Measurements from ENCODE around the gene PCDHGB4. TPM values are rescaled to one million over a fixed set of nuclear protein-coding genes. Genes with fewer than 3 reads are reported as not detected.

PCDHGB4 gene
- total RNA-seq, 2 experiments from 2014 or later: 6.9 to 9.3 TPM

GRCh38 chr5:141398608-141399007 lies 11.1 kb downstream of the PCDHGB4 start:
- H3K27ac ChIP-seq (ENCODE audit: low read depth, low read length, poor library complexity, severe bottlenecking): no peak overlapping the region
- H3K4me1 ChIP-seq (ENCODE audit: insufficient read depth, low read length, poor library complexity, severe bottlenecking): no peaks in the 10 kb centered on the region
- no peaks in the 10 kb centered on the region for H3K9me2 ChIP-seq (ENCODE audit: insufficient read depth, low read length)
- H3K9me3 ChIP-seq (ENCODE audit: low read length): no peaks in the 10 kb centered on the region
- H2AFZ ChIP-seq (ENCODE audit: low read length): no peak overlapping the region
- TF ChIP-seq CTCF (conservative IDR thresholded peaks at IDR 0.05; ENCODE audit: low read length) (no peak), EZH2phosphoT487 (IDR thresholded peaks at IDR 0.05; ENCODE audit: borderline replicate concordance, low read depth, low read length) (no peak)
- H3K4me2 ChIP-seq (ENCODE audit: low read length): no peak overlapping the region
- H3K36me3 ChIP-seq (ENCODE audit: insufficient read depth, low read length): no peaks in the 10 kb centered on the region
- intact Hi-C loops (cut with micrococcal nuclease; ENCODE audit: unreplicated experiment): no loop called here
- TSS peak; percentile 39 for BruUV-seq (replicated peaks)
- no peak overlapping the region for H3K4me3 ChIP-seq (ENCODE audit: low read depth, low read length, poor library complexity, severe bottlenecking)
- H3K79me2 ChIP-seq (ENCODE audit: insufficient read depth, low read depth, low read length): no peaks in the 10 kb centered on the region
- POLR2A ChIA-PET: interaction anchor here (2.3 kb wide), 1 partner anchor 159 kb away, joined by 6 read pairs; no protein-coding TSS in a partner anchor
- CTCF ChIA-PET (ENCODE audit: unreplicated experiment): interaction anchor here (1.2 kb wide), 1 partner anchor 165 kb away, joined by 4 read pairs; no protein-coding TSS in a partner anchor
- no peak for DNase-seq (ENCODE audit: low spot score)
- H4K20me1 ChIP-seq (ENCODE audit: insufficient read depth, low read length): no peaks in the 10 kb centered on the region

GRCh38 chr5:141399555-141400258 lies 12.2 kb downstream of the PCDHGB4 start:
- ChIA-PET POLR2A (no interaction called here), CTCF (ENCODE audit: unreplicated experiment) (interaction anchor here (0.5 kb wide), 1 partner anchor 98 kb away, joined by 3 read pairs; no protein-coding TSS in a partner anchor)
- DNase-seq (ENCODE audit: low spot score): no peak
- no TSS peak for BruUV-seq (replicated peaks)
- intact Hi-C loops (cut with micrococcal nuclease; ENCODE audit: unreplicated experiment): no loop called here
- Histone ChIP-seq H3K4me2 (ENCODE audit: low read length) (no peak overlapping the region), H3K4me1 (ENCODE audit: insufficient read depth, low read length, poor library complexity, severe bottlenecking) (no peaks in the 10 kb centered on the region), H3K36me3 (ENCODE audit: insufficient read depth, low read length) (no peaks in the 10 kb centered on the region), H4K20me1 (ENCODE audit: insufficient read depth, low read length) (no peaks in the 10 kb centered on the region), H3K4me3 (ENCODE audit: low read depth, low read length, poor library complexity, severe bottlenecking) (no peak overlapping the region), H3K9me2 (ENCODE audit: insufficient read depth, low read length) (no peaks in the 10 kb centered on the region), H3K27ac (ENCODE audit: low read depth, low read length, poor library complexity, severe bottlenecking) (no peak overlapping the region), H3K9me3 (ENCODE audit: low read length) (no peaks in the 10 kb centered on the region), H2AFZ (ENCODE audit: low read length) (no peak overlapping the region), H3K79me2 (ENCODE audit: insufficient read depth, low read depth, low read length) (no peaks in the 10 kb centered on the region)
- TF ChIP-seq EZH2phosphoT487 (IDR thresholded peaks at IDR 0.05; ENCODE audit: borderline replicate concordance, low read depth, low read length): no peak

GRCh38 chr5:141402553-141403243 lies 15.2 kb downstream of the PCDHGB4 start, which contains the start of gene PCDHGA9:
Gene PCDHGA9, plus strand, starts transcription at chr5:141402778. Its CDS starts 175 bp downstream, at chr5:141402953.
- Histone ChIP-seq H3K9me2 (ENCODE audit: insufficient read depth, low read length) (no peaks in the 10 kb centered on the region), H2AFZ (ENCODE audit: low read length) (no peak within 1 kb of the TSS), H3K36me3 (ENCODE audit: insufficient read depth, low read length) (no peaks in the 10 kb centered on the region), H3K4me2 (ENCODE audit: low read length) (no peak within 1 kb of the TSS), H4K20me1 (ENCODE audit: insufficient read depth, low read length) (no peaks in the 10 kb centered on the region), H3K27ac (ENCODE audit: low read depth, low read length, poor library complexity, severe bottlenecking) (no peak within 1 kb of the TSS), H3K4me1 (ENCODE audit: insufficient read depth, low read length, poor library complexity, severe bottlenecking) (no peaks in the 10 kb centered on the region), H3K9me3 (ENCODE audit: low read length) (no peaks in the 10 kb centered on the region), H3K79me2 (ENCODE audit: insufficient read depth, low read depth, low read length) (no peaks in the 10 kb centered on the region), H3K4me3 (ENCODE audit: low read depth, low read length, poor library complexity, severe bottlenecking) (no peak within 1 kb of the TSS)
- DNase-seq (ENCODE audit: low spot score): no peak
- POLR2A ChIA-PET: interaction anchor here (0.6 kb wide), 1 partner anchor 72 kb away, joined by 6 read pairs; no protein-coding TSS in a partner anchor
- CTCF ChIA-PET (ENCODE audit: unreplicated experiment): no interaction called here
- no TSS peak for BruUV-seq (replicated peaks)
- TF ChIP-seq EZH2phosphoT487 (IDR thresholded peaks at IDR 0.05; ENCODE audit: borderline replicate concordance, low read depth, low read length) (no peak), CTCF (conservative IDR thresholded peaks at IDR 0.05; ENCODE audit: low read length) (peak; percentile 26; the same call in 1 of the 2 replicates)
- intact Hi-C loops (cut with micrococcal nuclease; ENCODE audit: unreplicated experiment): no loop called here
